SH-SY5Y (cell line): ENCODE results near the gene CDKN2A.

Experiments
- GATA2 ChIP-seq: IDR thresholded peaks from 2 replicates; pipeline ENCODE4 v1.6.1; 2011; ENCODE audit warnings: mild to moderate bottlenecking, low read depth, low read length
- GATA3 ChIP-seq: IDR thresholded peaks from 2 replicates; pipeline ENCODE4 v1.6.1; 2011; ENCODE audit warnings: low read depth, mild to moderate bottlenecking, low read length, moderate library complexity

- no peak for TF ChIP-seq GATA2
- no peak for TF ChIP-seq GATA3
Observed at GRCh38 chr9:21994556-21995005, 389 bp upstream of the CDKN2A start, which contains the start of gene CDKN2B-AS1.
